Tibial artery (tissue), 4 donors: ENCODE data around the gene C1orf94.

Experiments used
- DNase-seq, 2 donors: peaks; one replicate each; pipeline ENCODE4 v3.0.0-alpha.2; 2019
- H3K27ac ChIP-seq, 2 donors: fragments of 200-600 bp; sonication (generic) in 1 of 2; 1 replicate in 1 of 2; 2 replicates in 1 of 2; pipeline ENCODE4 v1.5.1; 2018 to 2019; ENCODE audit warnings: mild to moderate bottlenecking in 1 of 2
- H3K27me3 ChIP-seq, 2 donors: fragments of 200-600 bp; sonication (generic) in 1 of 2; one replicate each; pipeline versions ENCODE4 v1.5.1 to v1.6.0; 2016 to 2019
- H3K36me3 ChIP-seq, 3 donors: fragments of 200-600 bp; sonication (generic) in 2 of 3; one replicate each; pipeline ENCODE4 v1.5.1; 2016 to 2019; ENCODE audit warnings: mild to moderate bottlenecking in 2 of 3
- H3K4me1 ChIP-seq, 4 donors: fragments of 200-600 bp; sonication (generic) in 2 of 4; 1 replicate in 3 of 4; 2 replicates in 1 of 4; pipeline ENCODE4 v1.5.1; 2016 to 2019
- H3K4me3 ChIP-seq, 2 donors: fragments of 200-600 bp; sonication (generic) in 1 of 2; 1 replicate in 1 of 2; 2 replicates in 1 of 2; pipeline ENCODE4 v1.5.1; 2018 to 2019; ENCODE audit warnings: mild to moderate bottlenecking in 2 of 2
- H3K9me3 ChIP-seq, 3 donors: fragments of 200-600 bp; sonication (generic) in 1 of 3; one replicate each; pipeline ENCODE4 v1.5.1; 2016 to 2019
- intact Hi-C: fragments of 100-400 bp; cut with DNase I; formaldehyde crosslinking; loops from one replicate; pipeline ENCODE4 v1.15.0; 2023; ENCODE audit warnings: low total_unique reads
- TF ChIP-seq, protein P1 (sequence below), 2 experiments: fragments of 200-600 bp in 1 of 2; fragments of 450-650 bp in 1 of 2; IDR thresholded peaks; one replicate each; pipeline ENCODE4 v1.5.1; 2017 to 2019; ENCODE audit warnings: antibody characterized with exemption in 2 of 2, mild to moderate bottlenecking in 1 of 2, moderate library complexity in 1 of 2

C1orf94 gene

DNA sequence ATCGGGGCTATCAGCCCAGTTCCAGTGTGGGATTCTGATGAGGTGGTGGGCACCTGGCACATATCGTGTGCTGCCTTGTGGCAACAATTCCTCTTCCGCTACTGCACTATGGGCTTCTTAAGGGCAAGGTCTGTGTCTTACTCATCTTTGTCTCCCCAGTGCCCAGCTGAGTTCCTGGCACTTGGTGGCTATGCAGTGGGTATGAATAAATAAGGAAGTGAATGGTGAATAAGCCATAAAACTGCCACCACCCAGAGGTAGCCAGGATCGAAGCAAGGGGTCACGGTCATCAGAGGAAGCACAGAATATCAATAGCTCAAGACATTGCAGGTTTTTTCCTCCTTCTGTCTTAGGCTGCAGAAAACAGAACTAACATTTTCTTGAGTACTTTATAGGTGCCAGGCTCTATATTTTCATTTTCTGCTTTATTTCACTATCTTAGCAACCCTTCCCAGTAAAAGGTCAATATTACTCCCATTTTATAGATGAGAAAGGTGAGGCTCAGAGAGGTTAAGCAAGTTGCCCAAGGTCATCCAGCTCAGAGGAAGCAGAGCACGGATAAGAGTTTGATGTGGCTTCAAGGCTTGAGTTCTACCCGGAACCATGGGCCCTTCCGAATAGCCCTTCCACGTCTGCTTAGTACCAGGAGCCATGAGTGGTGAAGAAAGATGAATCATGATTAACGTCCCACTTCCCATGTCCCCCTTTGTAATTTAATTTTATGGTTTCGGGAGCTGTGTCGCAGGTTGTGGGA lies 10.2 kb downstream of the C1orf94 start:
- TF ChIP-seq, protein P1, sequence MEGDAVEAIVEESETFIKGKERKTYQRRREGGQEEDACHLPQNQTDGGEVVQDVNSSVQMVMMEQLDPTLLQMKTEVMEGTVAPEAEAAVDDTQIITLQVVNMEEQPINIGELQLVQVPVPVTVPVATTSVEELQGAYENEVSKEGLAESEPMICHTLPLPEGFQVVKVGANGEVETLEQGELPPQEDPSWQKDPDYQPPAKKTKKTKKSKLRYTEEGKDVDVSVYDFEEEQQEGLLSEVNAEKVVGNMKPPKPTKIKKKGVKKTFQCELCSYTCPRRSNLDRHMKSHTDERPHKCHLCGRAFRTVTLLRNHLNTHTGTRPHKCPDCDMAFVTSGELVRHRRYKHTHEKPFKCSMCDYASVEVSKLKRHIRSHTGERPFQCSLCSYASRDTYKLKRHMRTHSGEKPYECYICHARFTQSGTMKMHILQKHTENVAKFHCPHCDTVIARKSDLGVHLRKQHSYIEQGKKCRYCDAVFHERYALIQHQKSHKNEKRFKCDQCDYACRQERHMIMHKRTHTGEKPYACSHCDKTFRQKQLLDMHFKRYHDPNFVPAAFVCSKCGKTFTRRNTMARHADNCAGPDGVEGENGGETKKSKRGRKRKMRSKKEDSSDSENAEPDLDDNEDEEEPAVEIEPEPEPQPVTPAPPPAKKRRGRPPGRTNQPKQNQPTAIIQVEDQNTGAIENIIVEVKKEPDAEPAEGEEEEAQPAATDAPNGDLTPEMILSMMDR (IDR thresholded peaks at IDR 0.05): no peak
- no peak overlapping the region for H3K4me3 ChIP-seq
- intact Hi-C loops: no loop called here

GRCh38 chr1:34188418-34188817 lies 11.7 kb downstream of the C1orf94 start:
- intact Hi-C loops: no loop called here

More for the DNA sequence above, 10.2 kb downstream of the C1orf94 start:
- peaks cover 0 to 15% (median 10%) of the 10 kb centered on the region in 3 donors for H3K9me3 ChIP-seq
- H3K27ac ChIP-seq: no peak overlapping the region
- peaks cover 0 to 37% of the 10 kb centered on the region in 2 donors for H3K27me3 ChIP-seq
- DNase-seq: no peak
- no peaks in the 10 kb centered on the region for H3K36me3 ChIP-seq
- H3K4me1 ChIP-seq: no peaks in the 10 kb centered on the region

GRCh38 chr1:34188985-34189384 lies 12.3 kb downstream of the C1orf94 start:
- TF ChIP-seq, protein P1 (IDR thresholded peaks at IDR 0.05): no peak
- H3K4me3 ChIP-seq: no peak overlapping the region
- peaks cover 0 to 15% (median 10%) of the 10 kb centered on the region in 3 donors for H3K9me3 ChIP-seq
- peaks cover 0 to 36% of the 10 kb centered on the region in 2 donors for H3K27me3 ChIP-seq
- H3K36me3 ChIP-seq: no peaks in the 10 kb centered on the region
- intact Hi-C loops: no loop called here
- no peak for DNase-seq
- no peak overlapping the region for H3K27ac ChIP-seq
- no peaks in the 10 kb centered on the region for H3K4me1 ChIP-seq

More at GRCh38 chr1:34188418-34188817, 11.7 kb downstream of the C1orf94 start:
- no peak overlapping the region for H3K27ac ChIP-seq
- no peak for DNase-seq
- TF ChIP-seq, protein P1 (IDR thresholded peaks at IDR 0.05): no peak
- no peaks in the 10 kb centered on the region for H3K4me1 ChIP-seq
- no peaks in the 10 kb centered on the region for H3K36me3 ChIP-seq
- H3K4me3 ChIP-seq: no peak overlapping the region
- peaks cover 0 to 15% (median 10%) of the 10 kb centered on the region in 3 donors for H3K9me3 ChIP-seq
- H3K27me3 ChIP-seq: peaks cover 0 to 37% of the 10 kb centered on the region in 2 donors

DNA sequence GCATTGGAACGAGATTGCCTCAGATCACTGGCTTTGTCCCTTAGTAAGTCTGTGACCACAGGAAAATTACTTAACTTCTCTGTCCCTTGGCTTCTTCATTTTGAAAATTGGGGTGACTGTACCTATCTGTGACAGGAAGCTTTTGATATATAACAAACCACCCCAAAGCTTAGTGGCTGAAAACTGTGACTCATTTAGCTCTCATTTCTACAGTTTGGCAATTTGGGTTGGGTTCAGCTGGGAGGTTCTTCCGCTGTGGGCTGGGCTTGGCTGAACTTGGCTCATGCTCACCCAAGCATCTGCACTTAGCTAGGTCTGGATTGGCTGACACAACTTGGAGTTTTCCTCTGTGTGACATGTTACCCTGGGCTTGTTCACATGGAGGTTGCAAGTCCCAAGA lies 14.0 kb downstream of the C1orf94 start:
- H3K4me1 ChIP-seq: no peaks in the 10 kb centered on the region
- H3K4me3 ChIP-seq: no peak overlapping the region
- H3K27ac ChIP-seq: no peak overlapping the region
- TF ChIP-seq, protein P1 (IDR thresholded peaks at IDR 0.05): no peak
- peaks cover 0 to 29% of the 10 kb centered on the region in 2 donors for H3K27me3 ChIP-seq
- no peaks in the 10 kb centered on the region for H3K36me3 ChIP-seq
- H3K9me3 ChIP-seq: peaks cover 0 to 15% (median 10%) of the 10 kb centered on the region in 3 donors
- intact Hi-C loops: no loop called here
- DNase-seq: no peak

GRCh38 chr1:34192621-34193020 lies 15.9 kb downstream of the C1orf94 start:
- DNase-seq: no peak
- no peak overlapping the region for H3K4me3 ChIP-seq

More at GRCh38 chr1:34192621-34193020, 15.9 kb downstream of the C1orf94 start:
- Histone ChIP-seq H3K9me3 (peaks cover 0 to 15% (median 10%) of the 10 kb centered on the region in 3 donors), H3K36me3 (no peaks in the 10 kb centered on the region), H3K27ac (no peak overlapping the region), H3K27me3 (peaks cover 0 to 22% of the 10 kb centered on the region in 2 donors), H3K4me1 (no peaks in the 10 kb centered on the region)
- TF ChIP-seq, protein P1 (IDR thresholded peaks at IDR 0.05): no peak
- intact Hi-C loops: no loop called here
